GM12891 (cell line): ENCODE results near the gene CFL1.

ENCODE experiments used
- DNase-seq: peaks from one replicate; pipeline ENCODE4 v3.0.0; 2011; ENCODE audit warnings: low spot score; ENCODE audit not compliant: insufficient read length
- FAIRE-seq: peaks from 2 replicates; lab custom pipeline; 2011; peaks lifted over from hg19 to GRCh38; lab: Jason Lieb, UNC
- PAX5 ChIP-seq: IDR thresholded peaks from 2 replicates; pipeline ENCODE4 v1.6.1; 2011; ENCODE audit warnings: low read length, moderate library complexity, mild to moderate bottlenecking; ENCODE audit not compliant: insufficient read depth, severe bottlenecking
- POLR2A ChIP-seq: IDR thresholded peaks from 2 replicates; pipeline ENCODE4 v1.6.1; 2011; ENCODE audit warnings: low read depth, low read length, control low read depth
- POLR2AphosphoS5 ChIP-seq: IDR thresholded peaks from 2 replicates; pipeline ENCODE4 v1.6.1; 2011; ENCODE audit warnings: low read depth, low read length, control low read depth
- POU2F2 ChIP-seq: IDR thresholded peaks from 2 replicates; pipeline ENCODE4 v1.6.1; 2011; ENCODE audit warnings: low read depth, mild to moderate bottlenecking, control low read depth, low read length, moderate library complexity
- SPI1 ChIP-seq: IDR thresholded peaks from 2 replicates; pipeline ENCODE4 v1.6.1; 2011; ENCODE audit warnings: low read depth, low read length, control low read depth
- TAF1 ChIP-seq: IDR thresholded peaks from 2 replicates; pipeline ENCODE4 v1.6.1; 2011; ENCODE audit warnings: low read depth, low read length, control low read depth

The CFL1 gene

DNA sequence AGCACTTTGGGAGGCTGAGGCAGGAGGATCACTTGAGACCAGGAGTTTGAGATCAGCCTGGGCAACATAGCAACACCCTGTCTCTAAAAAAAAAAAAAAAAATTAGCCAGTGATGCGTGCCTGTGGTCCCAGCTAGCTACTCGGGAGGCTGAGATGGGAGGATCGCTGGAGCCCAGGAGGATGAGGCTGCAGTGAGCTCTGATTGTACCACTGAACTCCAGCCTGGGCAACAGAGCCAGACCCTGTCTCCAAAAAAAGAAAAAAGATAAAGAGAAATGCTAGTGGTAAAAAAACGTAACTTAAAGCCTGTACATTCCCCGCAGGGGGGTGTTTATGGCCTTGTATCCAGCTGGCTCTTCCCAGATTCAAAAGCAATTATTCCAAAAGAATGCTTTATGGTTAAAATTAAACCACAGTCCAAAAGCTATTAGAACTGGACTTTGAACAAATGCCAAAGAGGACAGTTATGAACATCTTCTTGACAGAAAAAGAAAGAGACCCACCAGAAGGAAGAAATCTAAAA is 40.6 kb downstream of the CFL1 start:
- no peak for TF ChIP-seq TAF1
- no peak for TF ChIP-seq POLR2AphosphoS5
- no peak for TF ChIP-seq PAX5
- TF ChIP-seq POLR2A, result no peak
- no peak for TF ChIP-seq POU2F2
- TF ChIP-seq SPI1, result no peak
- DNase-seq (no peak), FAIRE-seq (no peak)

DNA sequence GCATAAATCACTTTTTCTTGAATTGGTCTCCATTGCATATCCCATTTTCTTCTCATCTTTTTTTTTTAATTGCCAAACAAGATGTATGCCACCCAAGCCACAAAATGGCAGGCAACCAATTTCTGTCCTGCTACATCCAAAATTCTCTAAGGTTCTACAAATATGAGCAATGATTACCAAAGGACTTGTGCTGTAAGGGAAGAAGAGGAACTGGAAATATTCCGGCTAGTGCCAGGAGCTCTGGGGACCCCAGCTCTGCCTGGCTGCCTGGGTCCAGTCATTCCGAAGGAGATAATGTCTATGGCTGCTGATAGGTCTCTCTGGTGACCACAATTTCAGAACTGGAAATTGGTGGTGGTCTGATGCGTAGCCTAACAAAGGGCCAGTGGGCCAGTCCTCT is 41.3 kb downstream of the CFL1 start:
- TF ChIP-seq PAX5 (no peak), POU2F2 (no peak), SPI1 (no peak), TAF1 (no peak), POLR2A (no peak)
- FAIRE-seq (no peak), DNase-seq (no peak)

DNA sequence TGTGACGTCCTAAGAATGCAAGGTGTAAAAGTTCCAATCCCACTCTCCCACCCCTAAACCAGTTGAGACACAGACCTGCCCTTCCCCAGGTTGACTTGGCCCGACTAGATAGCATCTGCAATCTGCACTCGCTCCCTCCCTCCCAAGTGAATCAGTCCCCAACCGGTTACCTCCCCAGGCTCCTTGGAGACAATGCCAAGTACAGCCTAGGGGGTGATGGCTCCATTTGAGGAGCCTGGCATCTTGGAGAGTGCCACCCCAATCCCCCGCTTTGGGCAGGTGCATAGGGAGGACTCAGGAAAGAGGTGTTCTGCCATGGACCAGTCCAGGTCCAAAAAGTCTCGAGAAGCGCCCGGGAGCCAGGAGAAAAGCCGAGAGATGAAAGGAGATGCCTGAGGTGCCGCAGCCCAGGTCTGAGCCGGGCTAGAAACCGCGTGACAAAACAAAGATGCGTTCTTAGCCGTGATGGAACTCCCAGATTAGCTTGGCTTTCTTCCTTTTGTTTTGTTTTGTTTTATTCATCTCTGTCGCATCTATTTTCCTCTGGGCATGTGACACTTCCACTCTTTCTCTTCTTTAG is 42.9 kb downstream of the CFL1 start:
- no peak for TF ChIP-seq POLR2A
- TF ChIP-seq SPI1, result no peak
- no peak for TF ChIP-seq POU2F2
- no peak for TF ChIP-seq POLR2AphosphoS5
- no peak for TF ChIP-seq PAX5
- no peak for TF ChIP-seq TAF1
- FAIRE-seq, result no peak
- DNase-seq, result no peak

DNA sequence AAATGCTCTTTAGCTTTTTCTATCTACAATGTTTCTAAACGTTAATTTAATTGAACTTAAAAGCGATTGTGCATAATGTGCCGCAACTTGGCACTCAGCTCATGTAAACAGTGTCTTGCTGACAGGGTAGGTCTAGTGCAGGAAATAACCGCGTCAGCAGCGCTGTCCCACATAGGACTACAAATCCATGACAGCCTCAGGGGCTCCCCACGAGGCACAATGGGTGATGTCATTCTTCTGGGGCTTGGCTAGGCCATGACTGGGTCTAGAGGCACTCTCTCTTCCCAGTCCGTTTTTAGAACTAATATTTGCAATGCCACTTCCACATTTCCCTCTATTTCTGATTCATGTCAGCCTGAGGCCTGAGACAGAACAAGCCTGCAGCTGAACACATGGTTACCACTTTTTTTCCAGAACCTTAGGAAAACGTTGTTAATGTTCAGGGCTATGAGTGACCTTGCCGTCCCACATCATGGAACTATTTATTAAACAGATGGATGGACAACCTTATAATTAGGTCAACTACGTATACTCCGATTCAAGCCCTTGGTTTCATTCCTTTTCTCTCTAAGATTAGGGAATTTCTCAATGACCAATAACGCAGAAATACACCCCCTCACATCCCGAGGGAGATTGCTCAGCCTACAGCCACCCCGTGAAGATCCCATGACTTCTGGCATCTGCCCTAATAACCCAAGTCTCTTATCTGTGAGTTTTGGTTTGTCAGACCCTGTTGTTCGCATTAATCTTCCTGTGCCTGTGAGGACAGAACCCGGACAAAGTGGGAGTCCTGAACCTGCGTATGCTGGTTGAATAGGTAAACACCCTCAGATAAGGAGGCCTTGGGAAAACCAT is 43.6 kb downstream of the CFL1 start:
- TF ChIP-seq SPI1, result no peak
- TF ChIP-seq PAX5, result no peak
- no peak for TF ChIP-seq POLR2A
- no peak for TF ChIP-seq POLR2AphosphoS5
- no peak for TF ChIP-seq TAF1
- TF ChIP-seq POU2F2, result no peak
- FAIRE-seq (no peak), DNase-seq (no peak)

DNA sequence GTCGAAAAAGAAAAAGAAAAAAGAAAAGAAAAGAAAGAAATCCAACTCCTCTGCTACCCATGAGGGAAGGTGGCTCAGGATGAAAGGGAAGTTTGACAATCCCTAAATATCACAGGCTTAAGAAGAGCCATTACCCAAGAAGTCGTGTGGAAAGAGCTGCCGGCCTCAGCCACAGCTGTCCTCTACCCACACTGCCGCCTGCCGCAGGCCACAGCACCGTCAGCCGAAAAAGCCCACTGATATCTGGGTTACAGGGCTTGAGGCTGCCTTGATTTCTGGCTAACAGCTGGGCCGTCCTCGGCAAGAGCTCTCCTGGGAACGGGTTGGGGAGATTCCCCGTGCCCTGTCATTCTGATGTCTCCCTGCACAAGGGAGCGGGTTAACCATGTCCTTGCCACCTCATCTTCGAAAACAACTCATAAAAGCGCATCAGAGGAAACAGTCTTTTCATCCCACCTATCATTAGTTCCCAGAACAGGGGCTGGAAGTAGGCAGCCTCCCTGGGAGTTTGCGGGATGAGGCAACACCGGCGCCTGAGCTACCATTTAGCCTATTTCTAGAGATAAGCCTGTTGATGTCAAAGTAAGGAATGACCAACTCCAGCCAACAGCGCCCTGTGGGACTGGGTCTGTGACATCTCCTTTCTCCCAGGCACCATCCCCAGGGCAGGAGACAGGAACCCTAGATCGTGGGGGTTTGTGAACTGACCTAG is 46.1 kb downstream of the CFL1 start:
- no peak for FAIRE-seq
- TF ChIP-seq TAF1, result no peak
- TF ChIP-seq POLR2AphosphoS5, result no peak
- TF ChIP-seq SPI1, result no peak
- no peak for TF ChIP-seq POLR2A
- no peak for TF ChIP-seq POU2F2
- no peak for TF ChIP-seq PAX5
- no peak for DNase-seq

DNA sequence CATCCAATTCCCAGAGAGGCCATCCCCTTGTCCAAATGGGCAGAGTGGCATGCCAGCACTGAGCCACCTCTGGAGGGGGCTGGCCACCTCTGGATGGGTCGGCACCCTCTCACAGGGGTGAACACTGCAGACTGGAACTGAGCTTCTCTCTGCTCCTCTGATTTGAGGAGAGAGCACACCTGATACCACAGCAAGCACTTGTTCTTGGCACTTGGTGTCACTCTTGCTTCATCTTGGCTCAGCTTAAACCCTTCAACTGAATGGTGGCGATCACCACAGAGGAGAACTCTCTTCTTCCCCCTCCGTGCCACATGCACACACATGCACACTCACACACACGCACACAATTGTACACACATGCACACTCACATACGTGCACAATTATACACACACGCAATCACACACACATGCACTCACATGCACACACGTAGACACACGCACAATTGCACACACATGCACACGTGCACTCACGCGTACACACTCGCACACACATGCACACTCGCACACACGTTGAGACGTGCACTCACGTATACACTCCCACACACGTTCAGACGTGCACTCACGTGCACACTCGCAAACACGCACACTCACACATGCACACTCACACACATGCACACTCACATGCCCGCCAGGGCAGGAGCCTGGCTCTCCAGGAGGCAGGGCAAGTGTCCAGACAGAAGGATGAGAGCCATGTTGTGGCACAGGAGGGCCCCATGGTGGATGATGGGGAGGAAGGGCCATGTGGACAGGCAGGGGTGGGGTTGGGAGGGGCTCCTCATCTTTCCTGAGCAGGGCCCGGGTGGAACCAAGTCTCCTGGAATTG is 47.7 kb downstream of the CFL1 start:
- FAIRE-seq (peak; percentile 79), DNase-seq (no peak)
- no peak for TF ChIP-seq SPI1
- TF ChIP-seq POU2F2, result peak; percentile 59; the same call in 1 of the 2 replicates

DNA sequence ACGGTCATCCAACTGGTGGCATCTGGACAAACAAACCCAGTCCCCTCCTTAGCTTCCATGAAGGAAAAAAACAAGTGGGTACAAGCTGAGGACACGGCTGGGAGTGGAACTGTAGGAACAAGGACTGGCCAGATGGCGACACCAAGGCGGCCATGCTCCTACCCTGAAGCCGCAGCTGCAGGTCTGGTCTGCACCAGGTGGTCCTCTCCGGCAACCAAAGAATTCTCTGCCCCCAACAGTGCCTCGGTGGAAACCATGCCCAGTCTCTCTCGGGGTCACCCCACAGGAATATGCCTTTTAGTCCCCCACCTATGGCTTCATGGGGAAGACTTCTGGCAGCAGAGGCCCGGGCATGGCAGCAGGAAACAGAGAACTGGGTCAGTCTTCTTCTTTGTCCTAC is 48.5 kb downstream of the CFL1 start:
- DNase-seq, result no peak
- no peak for TF ChIP-seq POLR2A
- no peak for TF ChIP-seq POLR2AphosphoS5
- no peak for TF ChIP-seq PAX5
- no peak for TF ChIP-seq POU2F2
- no peak for TF ChIP-seq TAF1
- no peak for TF ChIP-seq SPI1

DNA sequence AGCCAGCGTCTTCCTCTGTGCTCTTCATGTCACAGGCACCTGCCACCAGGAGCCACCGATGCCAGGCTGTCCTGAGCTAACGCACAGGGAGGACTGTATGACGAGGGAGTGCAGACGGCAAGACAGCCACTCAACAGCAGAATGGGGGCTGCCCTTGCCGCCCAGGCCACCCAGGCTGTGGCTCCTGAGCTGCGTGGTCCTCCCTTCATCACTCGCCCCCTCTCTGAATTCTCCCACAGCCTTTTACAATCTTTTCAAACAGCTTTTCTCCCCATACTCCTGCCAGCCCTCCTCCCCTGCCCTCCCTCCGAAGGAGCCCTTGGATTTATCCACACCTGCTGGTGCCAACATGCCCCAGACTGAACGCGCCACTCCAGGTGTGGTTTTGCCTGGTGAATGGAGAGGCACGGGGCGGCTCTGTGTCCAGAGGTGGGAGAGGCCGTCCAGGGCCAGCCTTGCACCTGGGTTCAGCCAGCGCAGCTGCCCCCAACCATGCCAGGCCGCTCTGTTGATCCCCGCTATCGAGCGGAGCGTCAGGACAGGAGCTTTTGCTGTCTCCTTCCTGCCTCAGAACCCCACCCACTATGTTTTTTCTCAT is 49.1 kb downstream of the CFL1 start:
- no peak for TF ChIP-seq POU2F2
- TF ChIP-seq PAX5, result no peak
- TF ChIP-seq POLR2A, result no peak
- no peak for TF ChIP-seq SPI1
- TF ChIP-seq POLR2AphosphoS5, result no peak
- no peak for TF ChIP-seq TAF1
- FAIRE-seq, result no peak
- DNase-seq, result no peak

More for the DNA sequence above, 48.5 kb downstream of the CFL1 start:
- FAIRE-seq, result no peak

DNA sequence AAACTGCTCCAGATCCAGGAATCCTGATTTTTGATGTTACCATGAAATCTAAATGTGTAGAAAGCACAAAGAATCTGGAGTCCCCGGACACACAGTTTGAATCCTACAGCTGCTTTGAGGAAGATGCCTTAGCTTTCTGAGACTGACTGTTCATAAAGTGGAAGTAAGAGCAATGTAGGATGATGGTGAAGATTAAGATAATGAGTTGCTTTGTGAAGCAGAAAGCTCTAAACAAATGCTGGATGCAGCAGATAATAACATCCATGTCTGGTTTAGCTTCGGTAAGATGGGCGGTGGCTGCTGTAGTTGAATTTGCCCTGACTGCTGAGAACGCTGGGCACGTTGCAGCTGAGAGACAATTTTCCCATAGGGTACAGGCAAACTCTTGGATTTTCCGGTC is 51.0 kb downstream of the CFL1 start:
- no peak for FAIRE-seq
- TF ChIP-seq POLR2A (no peak), PAX5 (no peak), POU2F2 (no peak), POLR2AphosphoS5 (no peak), SPI1 (no peak), TAF1 (no peak)
- no peak for DNase-seq
